Spinal cord (tissue), 10 donors: Measurements from ENCODE around the gene PARD3. TPM values are rescaled to one million over a fixed set of nuclear protein-coding genes. Genes with fewer than 3 reads are reported as not detected.

Experiments
- DNase-seq, 6 donors: peaks; one replicate each; pipeline versions ENCODE4 v3.0.0 to v3.0.0-alpha.2; 2013 to 2015; ENCODE audit warnings: low spot score in 6 of 6, low read depth in 4 of 6
- H3K27ac ChIP-seq: one replicate; pipeline ENCODE4 v1.5.1; 2013; ENCODE audit warnings: low read depth, low read length, control low read depth
- H3K27me3 ChIP-seq: one replicate; pipeline ENCODE4 v1.6.1; 2013; ENCODE audit warnings: low read length; ENCODE audit not compliant: control insufficient read depth, insufficient read depth
- H3K36me3 ChIP-seq: one replicate; pipeline ENCODE4 v1.6.1; 2013; ENCODE audit warnings: low read length; ENCODE audit not compliant: control insufficient read depth, insufficient read depth
- H3K4me1 ChIP-seq: one replicate; pipeline ENCODE4 v1.6.1; 2013; ENCODE audit warnings: low read length; ENCODE audit not compliant: control insufficient read depth, insufficient read depth
- H3K4me3 ChIP-seq: one replicate; pipeline ENCODE4 v1.5.1; 2013; ENCODE audit warnings: low read depth, low read length, control low read depth
- H3K9me3 ChIP-seq: one replicate; pipeline ENCODE4 v1.6.1; 2013; ENCODE audit warnings: low read length; ENCODE audit not compliant: control insufficient read depth, insufficient read depth
- WGBS: methylation state at CpG from one replicate; pipeline ENCODE4 v1.1.5; 2013; ENCODE audit warnings: missing lambda C conversion rate; ENCODE audit not compliant: insufficient coverage; 5-methylcytosine and 5-hydroxymethylcytosine counted together
- polyA plus RNA-seq, 2 donors: library from polyadenylated mRNA; unstranded; fragments of 120-200 nt; gene quantifications; one replicate each; pipeline ENCODE4 v1.2.1, GENCODE V29; 2013; ENCODE audit not compliant: insufficient read length in 2 of 2
- total RNA-seq, 2 donors: library from RNA; depleted of rRNA in 1 of 2; stranded (reverse); fragments of 120-200 nt in 1 of 2; fragments of >200 nt in 1 of 2; gene quantifications; one replicate each; pipeline versions ENCODE4 v1.2.3 to v1.2.4, GENCODE V29; 2013 to 2014
- donor health status: healthy.

The PARD3 gene
- total and polyA plus RNA-seq, 4 donors, result 29.5 to 94.3 (median 47.1) TPM

GRCh38 chr10:34730726-34731125, 84.4 kb downstream of the PARD3 start:
- no CpG with 5 or more reads among the region's 7 CpGs for WGBS
- Histone ChIP-seq H3K4me3 (no peak overlapping the region), H3K9me3 (no peaks in the 10 kb centered on the region)

GRCh38 chr10:34729619-34730018, 85.5 kb downstream of the PARD3 start:
- H3K27ac ChIP-seq, result no peak overlapping the region
- H3K4me3 ChIP-seq, result no peak overlapping the region
- no peaks in the 10 kb centered on the region for H3K9me3 ChIP-seq
- no peaks in the 10 kb centered on the region for H3K27me3 ChIP-seq
- H3K36me3 ChIP-seq, result no peaks in the 10 kb centered on the region
- H3K4me1 ChIP-seq, result peaks cover 7% of the 10 kb centered on the region
- WGBS, result no CpG with 5 or more reads among the region's 5 CpGs
- peak in 2 of 6 donors; percentile 34 to 91 for DNase-seq

More at GRCh38 chr10:34730726-34731125, 84.4 kb downstream of the PARD3 start:
- H3K4me1 ChIP-seq, result peaks cover 7% of the 10 kb centered on the region
- no peak for DNase-seq
- no peak overlapping the region for H3K27ac ChIP-seq
- no peaks in the 10 kb centered on the region for H3K27me3 ChIP-seq
- no peaks in the 10 kb centered on the region for H3K36me3 ChIP-seq

GRCh38 chr10:34728361-34728760, 86.7 kb downstream of the PARD3 start:
- WGBS, result no CpG with 5 or more reads among the region's 1 CpG

GRCh38 chr10:34727595-34728033, 87.5 kb downstream of the PARD3 start:
- H3K4me1 ChIP-seq, result peaks cover 10% of the 10 kb centered on the region
- DNase-seq, result peak in 1 of 6 donors; percentile 27
- 69% methylated on average over 6 of the region's 9 CpGs for WGBS
- no peaks in the 10 kb centered on the region for H3K9me3 ChIP-seq
- H3K4me3 ChIP-seq, result no peak overlapping the region
- no peaks in the 10 kb centered on the region for H3K36me3 ChIP-seq
- H3K27me3 ChIP-seq, result no peaks in the 10 kb centered on the region
- H3K27ac ChIP-seq, result no peak overlapping the region

More at GRCh38 chr10:34728361-34728760, 86.7 kb downstream of the PARD3 start:
- Histone ChIP-seq H3K36me3 (no peaks in the 10 kb centered on the region), H3K27ac (no peak overlapping the region), H3K4me3 (no peak overlapping the region), H3K27me3 (no peaks in the 10 kb centered on the region), H3K9me3 (no peaks in the 10 kb centered on the region), H3K4me1 (peaks cover 10% of the 10 kb centered on the region)
- DNase-seq, result peak in 1 of 6 donors; percentile 9

- Histone ChIP-seq H3K27me3 (no peaks in the 10 kb centered on the region), H3K36me3 (no peaks in the 10 kb centered on the region), H3K27ac (no peak overlapping the region), H3K4me3 (no peak overlapping the region), H3K9me3 (no peaks in the 10 kb centered on the region), H3K4me1 (peaks cover 10% of the 10 kb centered on the region)
- no peak for DNase-seq
Measured at GRCh38 chr10:34726862-34727261, 88.2 kb downstream of the PARD3 start.

- no peaks in the 10 kb centered on the region for H3K36me3 ChIP-seq
- H3K4me1 ChIP-seq, result peaks cover 13% of the 10 kb centered on the region
- no peak overlapping the region for H3K27ac ChIP-seq
- peak in 5 of 6 donors; percentile 42 to 92 (median 50) for DNase-seq
- 62% methylated on average over 8 of the region's 10 CpGs for WGBS
- no peaks in the 10 kb centered on the region for H3K27me3 ChIP-seq
- H3K9me3 ChIP-seq, result no peaks in the 10 kb centered on the region
- no peak overlapping the region for H3K4me3 ChIP-seq
Measured at GRCh38 chr10:34723750-34724149, 91.3 kb downstream of the PARD3 start.

- 89% methylated on average over 3 of the region's 4 CpGs for WGBS
- peaks cover 10% of the 10 kb centered on the region for H3K4me1 ChIP-seq
- no peak overlapping the region for H3K27ac ChIP-seq
- H3K4me3 ChIP-seq, result no peak overlapping the region
- DNase-seq, result no peak
- no peaks in the 10 kb centered on the region for H3K27me3 ChIP-seq
- H3K9me3 ChIP-seq, result no peaks in the 10 kb centered on the region
- no peaks in the 10 kb centered on the region for H3K36me3 ChIP-seq
Measured at GRCh38 chr10:34722404-34722803, 92.7 kb downstream of the PARD3 start.

GRCh38 chr10:34721208-34721840, 93.8 kb downstream of the PARD3 start:
- WGBS, result no CpG with 5 or more reads among the region's 5 CpGs
- no peak for DNase-seq
- H3K36me3 ChIP-seq, result no peaks in the 10 kb centered on the region
- no peak overlapping the region for H3K27ac ChIP-seq
- H3K4me3 ChIP-seq, result no peak overlapping the region
- H3K4me1 ChIP-seq, result peaks cover 11% of the 10 kb centered on the region
- H3K9me3 ChIP-seq, result no peaks in the 10 kb centered on the region
- no peaks in the 10 kb centered on the region for H3K27me3 ChIP-seq

GRCh38 chr10:34719746-34720145, 95.3 kb downstream of the PARD3 start:
- Histone ChIP-seq H3K9me3 (no peaks in the 10 kb centered on the region), H3K27ac (no peak overlapping the region), H3K27me3 (no peaks in the 10 kb centered on the region), H3K36me3 (no peaks in the 10 kb centered on the region), H3K4me3 (no peak overlapping the region), H3K4me1 (peaks cover 12% of the 10 kb centered on the region)
- WGBS, result no CpG with 5 or more reads among the region's 1 CpG
- no peak for DNase-seq

- WGBS, result 60% methylated on average over 1 of the region's 2 CpGs
Measured at GRCh38 chr10:34719328-34719727, 95.8 kb downstream of the PARD3 start.

More at GRCh38 chr10:34719328-34719727, 95.8 kb downstream of the PARD3 start:
- H3K27ac ChIP-seq, result no peak overlapping the region
- DNase-seq, result no peak
- H3K9me3 ChIP-seq, result no peaks in the 10 kb centered on the region
- no peak overlapping the region for H3K4me3 ChIP-seq
- H3K36me3 ChIP-seq, result no peaks in the 10 kb centered on the region
- no peaks in the 10 kb centered on the region for H3K27me3 ChIP-seq
- H3K4me1 ChIP-seq, result peaks cover 12% of the 10 kb centered on the region
